Ectodermal cell (in vitro differentiated cells): ENCODE results near the gene NHEJ1.

Experiments used
- H3K27ac ChIP-seq: 2 replicates; pipeline ENCODE4 v1.7.0; 2013; ENCODE audit warnings: mild to moderate bottlenecking, low read depth, low read length; ENCODE audit not compliant: insufficient read depth, poor library complexity, severe bottlenecking
- H3K27me3 ChIP-seq: 2 replicates; pipeline ENCODE4 v1.7.0; 2013; ENCODE audit warnings: mild to moderate bottlenecking, low read length; ENCODE audit not compliant: insufficient read depth, control insufficient read depth, poor library complexity, severe bottlenecking
- H3K36me3 ChIP-seq: one replicate; pipeline ENCODE4 v1.7.0; 2013; ENCODE audit warnings: low read length; ENCODE audit not compliant: control insufficient read depth, insufficient read depth
- H3K4me1 ChIP-seq: one replicate; pipeline ENCODE4 v1.7.0; 2013; ENCODE audit warnings: low read length; ENCODE audit not compliant: control insufficient read depth, insufficient read depth
- H3K4me3 ChIP-seq: 2 replicates; pipeline ENCODE4 v1.7.0; 2013; ENCODE audit warnings: low read depth, low read length, control low read depth; ENCODE audit not compliant: insufficient read depth
- H3K9me3 ChIP-seq: 2 replicates; pipeline ENCODE4 v1.7.0; 2013; ENCODE audit warnings: mild to moderate bottlenecking, low read length, moderate library complexity; ENCODE audit not compliant: control insufficient read depth
- WGBS, 2 experiments: methylation state at CpG; one replicate each; pipeline ENCODE4 v1.1.7; 2013; ENCODE audit warnings: missing lambda C conversion rate in 2 of 2; 5-methylcytosine and 5-hydroxymethylcytosine counted together

NHEJ1 gene

DNA sequence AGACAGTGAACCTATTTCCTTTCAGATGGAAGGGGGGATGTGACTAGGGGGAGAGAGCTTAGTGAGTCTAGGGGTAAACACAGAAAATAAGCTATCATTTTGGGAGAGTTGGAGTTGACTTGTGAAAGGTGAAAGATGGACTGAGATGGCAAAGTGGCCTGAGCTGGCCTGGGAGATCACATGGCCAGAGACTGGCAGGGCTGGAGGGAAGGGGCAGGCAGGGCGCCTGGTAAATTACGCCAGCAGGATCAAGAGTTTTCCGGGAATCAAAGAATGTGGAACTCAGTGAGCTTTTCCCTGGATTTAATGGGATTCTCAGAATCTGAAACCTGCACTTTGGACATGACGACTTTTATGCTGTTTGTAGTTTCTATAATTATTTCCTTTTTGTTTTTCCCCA lies 118.5 kb downstream of the NHEJ1 start:
- Histone ChIP-seq H3K4me1 (no peaks in the 10 kb centered on the region), H3K4me3 (no peak overlapping the region), H3K36me3 (no peaks in the 10 kb centered on the region), H3K27ac (no peak overlapping the region), H3K27me3 (peaks cover 36% of the 10 kb centered on the region), H3K9me3 (no peaks in the 10 kb centered on the region)
- 81 to 84% methylated on average over 4 of the region's 4 CpGs for WGBS, 2 experiments

DNA sequence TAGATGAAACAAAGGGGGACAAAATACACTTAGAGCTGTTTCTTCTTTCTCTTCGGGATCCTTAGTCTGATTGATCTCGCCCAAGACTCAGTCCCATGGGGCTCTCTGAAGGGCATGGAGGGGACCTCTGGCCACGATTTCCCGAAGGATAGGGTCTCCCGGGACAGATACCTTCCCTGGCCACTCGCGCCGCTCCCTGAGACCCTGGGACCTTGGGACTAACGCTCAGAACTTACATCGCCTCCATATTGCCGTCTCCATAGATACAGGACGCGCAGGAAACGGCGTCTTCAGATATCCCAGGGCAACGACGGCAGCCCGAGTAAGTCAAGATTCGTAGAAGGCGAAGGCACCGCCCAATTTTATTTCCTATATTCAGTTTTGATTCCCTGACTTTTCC lies 119.4 kb downstream of the NHEJ1 start, which contains the start of gene CFAP65:
TSS of gene CFAP65 (minus strand) at position 265 of the 400 bp plus-strand sequence. CDS start 2,468 bp downstream, outside the sequence.
- 1 to 2% methylated on average over 21 of the region's 21 CpGs for WGBS, 2 experiments
- peak within 1 kb of the TSS; percentile 46 for H3K4me3 ChIP-seq
- H3K27me3 ChIP-seq = peaks cover 36% of the 10 kb centered on the region
- H3K27ac ChIP-seq = no peak within 1 kb of the TSS
- H3K9me3 ChIP-seq = no peaks in the 10 kb centered on the region
- no peaks in the 10 kb centered on the region for H3K4me1 ChIP-seq
- H3K36me3 ChIP-seq = no peaks in the 10 kb centered on the region

DNA sequence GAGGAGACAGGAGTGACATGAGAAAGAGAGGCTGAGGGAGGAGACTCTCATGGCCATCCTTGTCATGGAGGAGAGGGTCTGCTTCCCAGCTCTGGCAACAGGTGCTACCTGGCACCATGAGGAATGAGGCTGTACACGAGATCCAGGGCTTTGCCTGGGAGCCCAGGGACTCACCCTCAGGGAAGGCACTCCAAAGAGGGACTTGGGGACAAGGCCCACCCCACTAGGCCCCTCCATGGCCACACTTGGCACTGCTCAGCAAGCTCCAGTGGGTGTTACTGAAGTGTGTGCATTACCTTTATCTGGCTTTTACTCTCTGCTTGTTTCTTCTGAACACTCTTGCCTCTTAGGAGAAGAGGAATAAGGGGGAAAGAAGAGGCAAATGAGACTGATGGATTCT lies 122.0 kb downstream of the NHEJ1 start:
- Histone ChIP-seq H3K27ac (no peak overlapping the region), H3K9me3 (no peaks in the 10 kb centered on the region), H3K27me3 (peaks cover 59% of the 10 kb centered on the region), H3K4me3 (no peak overlapping the region), H3K4me1 (no peaks in the 10 kb centered on the region), H3K36me3 (no peaks in the 10 kb centered on the region)
- WGBS, 2 experiments = 14 to 16% methylated on average over 1 of the region's 1 CpG

DNA sequence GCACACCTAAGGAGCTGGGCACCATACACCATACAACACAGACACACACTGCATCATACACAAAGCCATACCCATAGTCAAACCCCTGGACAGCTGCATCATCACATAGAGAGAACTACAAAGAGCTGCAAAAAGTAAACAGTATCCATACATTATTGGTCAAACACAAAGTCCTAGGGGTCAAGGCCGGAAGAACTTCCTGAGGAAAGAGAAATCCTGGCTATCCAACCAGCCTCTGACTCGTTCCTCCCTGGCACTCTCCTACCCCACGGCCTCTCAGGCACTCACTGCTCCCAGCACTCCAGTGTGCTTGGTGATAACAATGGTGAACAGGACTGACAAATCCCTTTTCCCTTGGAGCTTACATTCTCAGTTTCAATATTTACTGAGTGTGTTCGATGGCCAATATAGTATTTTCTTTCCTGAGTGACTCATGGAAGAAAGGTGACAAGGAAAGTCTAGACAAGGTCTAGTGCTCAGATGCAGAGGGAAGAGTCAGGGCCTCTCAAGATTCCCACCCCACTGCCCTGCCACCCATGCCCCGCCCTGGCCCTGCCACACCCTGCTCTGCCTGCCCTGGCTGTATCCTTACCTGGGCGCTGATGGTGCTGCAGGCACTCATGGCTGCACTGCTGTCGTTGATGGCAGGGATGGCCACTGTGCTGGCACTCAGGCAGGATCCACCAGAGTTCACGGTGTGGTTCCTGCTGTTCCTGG lies 122.7 kb downstream of the NHEJ1 start:
- no peak overlapping the region for H3K4me3 ChIP-seq
- H3K27me3 ChIP-seq = peaks cover 58% of the 10 kb centered on the region
- 57 to 67% methylated on average over 8 of the region's 8 CpGs for WGBS, 2 experiments
- no peaks in the 10 kb centered on the region for H3K36me3 ChIP-seq
- H3K4me1 ChIP-seq = no peaks in the 10 kb centered on the region
- H3K9me3 ChIP-seq = no peaks in the 10 kb centered on the region
- H3K27ac ChIP-seq = no peak overlapping the region

DNA sequence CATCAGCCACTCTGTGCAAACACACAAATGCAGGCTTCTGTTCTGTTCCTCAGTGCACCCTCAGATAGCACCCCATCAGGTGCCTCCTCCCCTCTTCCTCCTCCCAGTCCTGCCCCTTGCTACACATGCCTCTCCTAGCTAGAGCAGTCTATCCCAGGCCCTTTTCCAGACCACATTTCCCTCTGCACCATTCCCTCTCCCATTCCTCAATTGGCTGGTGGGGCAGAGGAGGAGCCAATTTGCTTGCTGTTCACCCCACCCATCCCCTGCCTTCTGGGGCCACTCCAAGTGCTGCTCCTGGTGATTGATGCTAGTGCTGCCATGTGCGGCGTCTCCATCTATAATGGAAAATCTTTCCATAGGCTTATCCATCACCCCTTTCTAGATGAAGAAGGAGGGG lies 124.7 kb downstream of the NHEJ1 start:
- Histone ChIP-seq H3K27ac (no peak overlapping the region), H3K9me3 (no peaks in the 10 kb centered on the region), H3K27me3 (peaks cover 39% of the 10 kb centered on the region), H3K4me1 (no peaks in the 10 kb centered on the region), H3K4me3 (no peak overlapping the region), H3K36me3 (no peaks in the 10 kb centered on the region)
- 87 to 100% methylated on average over 1 to 2 of the region's 2 CpGs for WGBS, 2 experiments

DNA sequence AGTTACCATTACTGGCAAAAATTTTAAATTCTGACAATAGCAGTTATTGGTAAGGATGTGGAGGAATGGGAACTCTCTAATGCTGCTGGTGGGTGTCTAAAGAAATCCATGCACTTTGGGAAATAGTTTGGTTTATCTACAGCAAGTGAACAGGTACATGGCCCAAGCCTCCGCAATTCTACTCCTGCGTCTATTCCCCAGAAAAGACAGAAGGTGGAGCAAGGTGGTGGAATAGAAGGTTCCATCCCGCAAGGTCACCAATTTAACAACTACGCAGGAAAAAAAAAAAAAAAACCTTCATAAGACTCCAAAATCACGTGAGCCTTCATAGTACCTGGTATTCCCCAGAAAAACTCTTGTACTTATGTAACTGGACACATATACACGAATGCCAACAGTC lies 125.8 kb downstream of the NHEJ1 start:
- H3K4me1 ChIP-seq = no peaks in the 10 kb centered on the region
- no peaks in the 10 kb centered on the region for H3K36me3 ChIP-seq
- no peaks in the 10 kb centered on the region for H3K9me3 ChIP-seq
- WGBS, 2 experiments = 51% methylated on average over 6 of the region's 6 CpGs
- peaks cover 33% of the 10 kb centered on the region for H3K27me3 ChIP-seq
- H3K4me3 ChIP-seq = no peak overlapping the region
- H3K27ac ChIP-seq = no peak overlapping the region

DNA sequence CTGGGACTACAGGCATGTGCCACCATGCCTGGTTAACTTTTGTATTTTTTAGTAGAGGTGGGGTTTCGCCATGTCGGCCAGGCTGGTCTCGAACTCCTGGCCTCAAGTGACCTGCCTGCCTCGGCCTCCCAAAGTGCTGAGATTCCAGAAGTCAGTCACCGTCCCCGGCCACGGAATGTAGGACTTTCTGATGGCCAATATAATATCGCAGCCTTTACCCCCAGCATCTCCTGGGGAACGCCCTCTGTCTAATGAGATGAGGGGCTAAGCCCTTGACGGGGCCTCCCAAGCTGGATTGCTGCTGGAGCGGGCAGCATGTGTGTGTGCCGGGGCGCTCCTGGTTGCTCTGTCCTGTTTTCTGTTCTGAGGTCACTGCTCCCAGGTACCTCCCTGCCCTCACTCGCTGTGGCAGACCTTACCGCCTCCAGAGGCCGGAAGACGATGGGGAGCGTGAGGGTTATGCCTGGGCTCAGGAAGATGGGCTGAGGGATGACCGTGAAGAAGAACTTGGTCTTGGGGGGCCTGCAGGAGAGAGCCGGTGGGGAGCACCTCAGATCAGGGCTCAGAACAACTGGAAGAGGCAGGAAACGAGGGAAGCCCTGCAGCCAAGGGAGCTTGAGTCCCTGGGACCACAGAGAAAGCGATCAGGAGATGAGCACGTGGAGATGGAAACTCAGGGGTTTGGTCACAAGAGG lies 128.4 kb downstream of the NHEJ1 start:
- 89 to 90% methylated on average over 23 of the region's 23 CpGs for WGBS, 2 experiments
- Histone ChIP-seq H3K9me3 (no peaks in the 10 kb centered on the region), H3K4me3 (no peak overlapping the region), H3K27ac (no peak overlapping the region), H3K27me3 (peaks cover 27% of the 10 kb centered on the region), H3K36me3 (no peaks in the 10 kb centered on the region), H3K4me1 (no peaks in the 10 kb centered on the region)

DNA sequence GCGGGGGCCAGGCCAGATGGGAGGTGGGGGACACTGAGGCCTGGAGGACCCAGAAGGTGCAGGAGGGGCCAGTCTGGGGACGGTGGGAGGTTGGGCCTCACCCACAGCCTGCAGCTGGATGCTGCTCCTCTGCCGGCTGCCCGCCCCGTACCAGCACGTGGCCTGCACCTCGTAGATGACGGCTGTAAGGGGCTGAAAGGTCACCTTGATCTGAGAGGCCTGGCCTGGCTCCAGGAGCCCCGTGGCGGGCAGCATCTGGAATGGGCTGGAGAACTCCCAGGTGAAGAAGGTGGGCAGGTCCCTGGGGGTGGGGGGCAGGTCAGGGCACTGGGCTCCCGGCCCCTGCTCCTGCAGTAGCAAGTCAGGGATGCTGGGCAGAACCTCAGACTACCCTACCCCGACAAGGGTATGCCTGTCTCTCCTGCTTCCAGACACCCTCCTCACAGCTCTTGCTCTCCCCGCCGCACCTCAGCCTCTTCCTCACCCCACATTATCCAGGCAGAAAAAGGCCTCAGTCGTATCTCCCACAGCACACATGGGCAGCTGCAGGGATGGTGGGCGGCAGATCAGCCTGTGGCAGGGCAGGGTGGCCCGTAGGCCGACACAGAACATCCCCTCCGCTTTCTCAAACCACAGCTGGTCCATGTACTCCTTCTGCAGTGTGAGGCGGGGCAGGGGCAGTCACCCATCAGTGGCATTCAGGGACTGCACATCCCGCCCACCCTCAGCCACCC lies 129.4 kb downstream of the NHEJ1 start:
- Histone ChIP-seq H3K4me3 (no peak overlapping the region), H3K27me3 (peaks cover 27% of the 10 kb centered on the region), H3K27ac (no peak overlapping the region), H3K36me3 (no peaks in the 10 kb centered on the region), H3K4me1 (no peaks in the 10 kb centered on the region), H3K9me3 (no peaks in the 10 kb centered on the region)
- WGBS, 2 experiments = 89 to 90% methylated on average over 21 of the region's 21 CpGs

DNA sequence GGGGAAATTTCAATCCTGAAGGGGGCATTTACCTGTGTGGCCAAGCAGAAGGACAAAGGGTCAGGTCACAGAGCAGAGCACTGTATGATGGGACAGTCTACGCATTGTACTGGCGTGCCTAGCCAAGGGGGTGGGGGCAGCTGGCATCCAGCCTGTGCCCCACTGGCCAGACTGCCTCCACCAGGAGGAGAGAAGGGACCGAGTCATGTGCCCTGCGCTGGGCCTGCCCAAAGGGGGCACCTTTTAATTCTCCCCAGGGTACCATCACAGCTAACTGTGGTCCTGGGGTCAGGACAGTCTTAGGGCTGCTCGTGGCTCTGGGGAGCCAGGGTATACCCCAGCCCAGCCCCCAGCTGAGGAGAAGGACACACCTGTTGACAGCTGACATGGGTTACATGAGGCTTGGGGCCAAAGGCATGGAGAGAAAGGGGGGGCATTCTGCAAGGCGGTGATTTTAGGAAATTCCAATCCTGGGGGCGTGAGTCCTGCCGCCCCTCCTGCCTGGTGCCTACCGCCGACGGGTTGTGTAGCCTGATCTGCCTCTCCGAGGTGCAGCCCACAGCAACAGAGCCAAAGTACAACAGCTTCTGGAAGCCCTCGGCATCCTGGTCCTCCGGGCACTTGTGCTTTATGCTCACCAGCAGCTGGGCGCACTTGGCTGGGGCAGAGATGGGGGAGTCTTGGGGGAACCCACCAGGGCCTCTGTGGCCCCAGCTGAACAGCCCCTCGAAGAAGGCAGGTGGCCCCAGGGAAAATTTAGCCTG lies 130.3 kb downstream of the NHEJ1 start:
- H3K27me3 ChIP-seq = peaks cover 19% of the 10 kb centered on the region
- H3K36me3 ChIP-seq = no peaks in the 10 kb centered on the region
- H3K27ac ChIP-seq = no peak overlapping the region
- no peaks in the 10 kb centered on the region for H3K9me3 ChIP-seq
- H3K4me3 ChIP-seq = no peak overlapping the region
- 88 to 92% methylated on average over 16 of the region's 16 CpGs for WGBS, 2 experiments
- no peaks in the 10 kb centered on the region for H3K4me1 ChIP-seq

DNA sequence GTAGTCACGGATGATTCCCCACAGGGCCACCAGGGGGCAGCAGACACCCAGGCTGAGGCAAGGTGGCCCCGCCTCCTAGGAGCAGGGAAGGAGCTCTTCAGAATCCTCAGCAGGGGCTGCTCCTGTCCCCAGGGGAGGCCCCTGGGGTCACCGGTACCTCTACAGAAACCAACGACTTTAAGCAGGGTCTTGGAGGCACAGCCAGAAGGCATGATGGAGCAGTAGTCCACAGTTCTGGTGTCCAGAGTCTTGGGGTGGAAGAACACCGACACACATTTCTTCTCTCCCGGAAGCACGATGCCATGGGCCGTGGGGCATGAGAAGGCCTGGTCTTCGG lies 130.8 kb downstream of the NHEJ1 start:
- 53% methylated on average over 9 of the region's 9 CpGs for whole genome bisulfite sequencing, 2 experiments
- no peaks in the 10 kb centered on the region for H3K4me1 ChIP-seq
- H3K9me3 ChIP-seq = no peaks in the 10 kb centered on the region
- no peak overlapping the region for H3K27ac ChIP-seq
- no peak overlapping the region for H3K4me3 ChIP-seq
- no peaks in the 10 kb centered on the region for H3K36me3 ChIP-seq
- peaks cover 16% of the 10 kb centered on the region for H3K27me3 ChIP-seq
